Measurements from ENCODE around the gene AOAH.

AOAH gene

DNA sequence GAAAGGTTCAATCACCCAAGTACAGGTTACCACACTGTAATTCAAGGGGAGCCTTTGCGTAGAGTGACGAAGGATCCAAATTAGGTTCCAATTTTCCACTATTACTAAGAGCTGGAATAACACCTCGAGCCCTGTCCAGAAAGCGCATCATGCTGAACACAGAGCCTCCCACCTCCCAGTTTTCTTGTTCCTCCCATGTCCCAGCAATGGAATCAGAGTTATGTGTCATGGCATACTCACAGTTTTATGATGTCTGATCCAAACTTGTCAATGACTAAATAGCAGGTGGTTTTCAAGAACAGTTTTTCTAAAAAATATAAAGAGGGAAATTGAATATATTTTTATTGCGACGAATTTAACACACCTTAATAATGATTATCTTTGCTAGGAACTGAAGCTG, 50.6 kb downstream of the AOAH start:
- no peak for TF ChIP-seq JUND (IDR thresholded peaks at IDR 0.05; ENCODE audit: low read depth)
- no peak for DNase-seq (ENCODE audit: low read depth in 1 of 2, low spot score in 1 of 2)
- in situ Hi-C loops (cut with HindIII; ENCODE audit: low pct_unique_long_range_greater_than_20kb, low sequenced_read_pairs), result no loop called here

DNA sequence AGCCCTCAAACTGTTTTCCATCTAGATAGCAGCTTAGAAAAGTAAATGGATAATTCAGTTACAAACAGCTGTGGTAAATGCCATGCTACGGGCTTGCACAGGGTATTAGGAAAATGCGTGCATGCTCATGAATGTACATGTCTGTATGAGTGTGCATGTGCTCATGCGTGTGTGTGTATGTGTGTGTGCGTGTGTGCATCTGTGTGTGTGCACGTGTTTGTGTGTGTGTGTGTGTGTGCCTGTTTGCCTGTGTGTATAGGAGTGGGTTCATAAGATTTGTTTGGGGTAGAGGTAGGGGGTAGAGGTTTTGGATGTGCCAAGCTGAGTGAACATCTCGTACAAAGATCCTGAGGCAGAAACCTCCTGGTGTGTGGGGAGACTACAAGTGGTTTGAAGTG, 52.9 kb downstream of the AOAH start:
- DNase-seq (ENCODE audit: low read depth in 1 of 2, low spot score in 1 of 2), result no peak
- no peak for TF ChIP-seq JUND (IDR thresholded peaks at IDR 0.05; ENCODE audit: low read depth)
- in situ Hi-C loops (cut with HindIII; ENCODE audit: low pct_unique_long_range_greater_than_20kb, low sequenced_read_pairs), result no loop called here

DNA sequence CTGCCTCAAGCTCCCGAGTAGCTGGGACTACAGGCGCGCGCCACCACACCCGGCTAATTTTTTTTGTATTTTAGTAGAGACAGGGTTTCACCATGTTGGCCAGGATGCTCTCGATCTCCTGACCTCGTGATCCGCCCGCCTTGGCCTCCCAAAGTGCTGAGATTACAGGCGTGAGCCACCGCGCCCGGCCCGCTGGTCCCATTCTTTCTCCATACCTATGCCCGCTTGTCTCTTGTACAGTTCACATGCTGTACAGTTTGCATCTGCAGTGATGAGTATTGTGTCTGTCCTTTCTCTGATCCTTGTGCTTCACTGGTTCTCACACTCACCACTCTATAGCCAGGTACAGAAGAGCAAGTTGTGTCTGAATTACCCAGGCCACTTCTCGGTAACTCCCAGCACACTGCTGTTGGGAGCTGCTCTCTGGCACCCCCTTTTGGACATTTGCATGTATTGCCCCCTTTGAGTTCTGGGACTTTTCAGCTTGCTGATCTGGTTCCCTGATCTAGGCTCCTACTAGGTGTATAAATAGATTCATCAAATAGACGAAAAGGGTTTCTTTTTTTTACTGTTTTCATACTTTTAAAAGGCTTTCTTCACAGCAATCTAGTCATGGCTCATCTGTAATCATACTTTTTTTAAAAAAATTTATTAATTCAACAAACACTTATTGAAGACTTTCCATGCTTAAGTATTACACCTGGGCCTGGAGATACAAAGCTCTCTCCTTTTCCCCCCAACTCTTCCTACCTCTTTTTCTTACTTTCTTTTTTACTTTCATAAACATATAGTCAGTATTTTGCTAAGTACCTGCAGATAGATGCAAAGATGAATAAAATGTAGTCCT, 53.5 kb downstream of the AOAH start:
- DNase-seq (ENCODE audit: low read depth in 1 of 2, low spot score in 1 of 2), result peak; percentile 37 to 86
- in situ Hi-C loops (cut with HindIII; ENCODE audit: low pct_unique_long_range_greater_than_20kb, low sequenced_read_pairs), result no loop called here
- no peak for TF ChIP-seq JUND (IDR thresholded peaks at IDR 0.05; ENCODE audit: low read depth)

DNA sequence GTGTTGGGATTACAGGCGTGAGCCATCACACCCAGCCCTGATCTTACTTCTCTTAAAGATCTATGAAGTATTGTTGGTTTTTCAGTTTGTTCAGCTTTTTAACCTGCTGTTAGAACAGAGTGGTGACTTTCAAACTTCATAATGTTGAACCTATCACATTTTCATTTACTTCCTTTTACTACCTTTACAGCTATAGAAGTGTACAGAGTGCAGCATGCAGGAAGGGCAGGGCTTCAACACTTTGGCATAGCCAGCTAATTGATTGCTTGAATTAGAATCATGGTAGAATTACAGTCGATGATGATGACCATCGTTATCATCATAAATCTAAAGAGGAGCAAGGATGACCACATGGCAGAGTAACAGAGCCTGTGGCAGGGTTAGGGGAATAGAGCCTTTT, 55.5 kb downstream of the AOAH start:
- in situ Hi-C loops (cut with HindIII; ENCODE audit: low pct_unique_long_range_greater_than_20kb, low sequenced_read_pairs), result no loop called here
- TF ChIP-seq JUND (IDR thresholded peaks at IDR 0.05; ENCODE audit: low read depth), result no peak

DNA sequence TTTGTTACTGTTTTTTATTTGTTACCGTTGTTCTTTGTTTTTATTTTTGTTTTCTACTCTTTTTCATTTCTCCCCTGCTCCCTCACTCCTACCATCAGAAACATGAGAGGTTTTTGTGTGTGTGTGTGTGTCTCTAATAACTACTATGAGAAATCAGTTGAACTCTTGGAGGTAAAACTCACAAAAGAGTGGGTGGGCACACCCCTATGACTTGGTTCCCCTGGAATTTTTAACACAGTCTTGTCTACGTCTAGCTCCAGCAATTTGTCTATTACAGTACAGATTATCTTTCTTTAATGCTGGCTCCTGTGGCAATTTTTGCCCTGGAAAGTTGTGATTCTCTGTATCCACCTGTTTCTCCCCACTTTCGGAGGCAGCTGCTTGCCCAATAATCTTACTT, 56.2 kb downstream of the AOAH start:
- no peak for DNase-seq (ENCODE audit: low read depth in 1 of 2, low spot score in 1 of 2)
- no peak for TF ChIP-seq JUND (IDR thresholded peaks at IDR 0.05; ENCODE audit: low read depth)
- in situ Hi-C loops (cut with HindIII; ENCODE audit: low pct_unique_long_range_greater_than_20kb, low sequenced_read_pairs), result no loop called here

More for the DNA sequence above, 55.5 kb downstream of the AOAH start:
- DNase-seq (ENCODE audit: low read depth in 1 of 2, low spot score in 1 of 2), result no peak

DNA sequence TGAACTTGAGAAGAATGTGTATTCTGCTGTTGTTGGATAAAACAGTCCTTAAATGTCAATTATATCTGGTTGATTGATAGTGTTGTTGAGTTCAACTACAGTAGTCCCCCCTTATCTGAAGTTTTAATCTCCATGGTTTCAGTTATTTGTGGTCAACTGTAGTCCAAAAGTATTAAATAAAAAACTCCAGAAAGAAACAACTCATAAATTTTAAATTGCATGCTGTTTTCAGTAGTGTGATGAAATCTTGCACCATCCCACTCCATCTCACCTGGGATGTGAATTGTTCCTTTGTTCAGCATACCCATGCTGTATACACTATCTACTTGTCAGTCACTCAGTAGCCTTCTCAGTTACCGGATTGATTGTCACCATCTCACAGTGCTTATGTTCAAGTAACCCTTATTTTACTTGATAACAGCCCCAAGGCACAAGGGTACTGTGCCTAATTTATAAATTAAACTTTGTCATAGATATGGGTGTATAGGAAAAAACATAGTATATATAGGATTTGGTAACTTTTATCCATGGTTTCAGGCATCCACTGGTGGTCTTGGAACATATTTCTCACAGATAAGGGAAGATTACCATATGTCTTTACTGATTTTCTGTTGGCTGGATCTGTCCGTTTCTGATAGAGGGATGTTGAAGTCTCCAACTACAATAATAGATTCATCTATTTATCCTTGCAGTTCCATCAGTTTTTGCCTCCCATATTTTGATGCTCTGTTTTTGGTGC, 57.1 kb downstream of the AOAH start:
- in situ Hi-C loops (cut with HindIII; ENCODE audit: low pct_unique_long_range_greater_than_20kb, low sequenced_read_pairs), result no loop called here
- no peak for TF ChIP-seq JUND (IDR thresholded peaks at IDR 0.05; ENCODE audit: low read depth)
- no peak for DNase-seq (ENCODE audit: low read depth in 1 of 2, low spot score in 1 of 2)

DNA sequence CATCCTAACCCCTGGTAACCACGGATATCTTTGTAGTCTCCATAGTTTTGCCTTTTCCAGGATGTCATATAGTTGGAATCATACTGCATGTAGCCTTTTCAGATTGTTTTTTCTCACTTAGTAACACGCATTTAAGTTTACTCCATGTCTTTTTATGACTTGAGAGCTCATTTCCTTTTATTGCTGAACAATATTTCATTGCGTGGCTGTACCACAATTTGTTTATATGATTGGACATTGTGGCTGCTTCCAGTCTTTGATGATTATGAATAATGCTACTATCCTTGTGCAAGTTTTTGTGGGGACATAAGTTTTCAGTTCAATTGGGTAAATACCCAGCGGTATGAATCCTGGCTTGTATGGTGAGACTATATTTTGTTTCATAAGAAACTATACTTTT, 60.8 kb downstream of the AOAH start:
- no peak for DNase-seq (ENCODE audit: low read depth in 1 of 2, low spot score in 1 of 2)
- TF ChIP-seq JUND (IDR thresholded peaks at IDR 0.05; ENCODE audit: low read depth), result no peak
- in situ Hi-C loops (cut with HindIII; ENCODE audit: low pct_unique_long_range_greater_than_20kb, low sequenced_read_pairs), result no loop called here

DNA sequence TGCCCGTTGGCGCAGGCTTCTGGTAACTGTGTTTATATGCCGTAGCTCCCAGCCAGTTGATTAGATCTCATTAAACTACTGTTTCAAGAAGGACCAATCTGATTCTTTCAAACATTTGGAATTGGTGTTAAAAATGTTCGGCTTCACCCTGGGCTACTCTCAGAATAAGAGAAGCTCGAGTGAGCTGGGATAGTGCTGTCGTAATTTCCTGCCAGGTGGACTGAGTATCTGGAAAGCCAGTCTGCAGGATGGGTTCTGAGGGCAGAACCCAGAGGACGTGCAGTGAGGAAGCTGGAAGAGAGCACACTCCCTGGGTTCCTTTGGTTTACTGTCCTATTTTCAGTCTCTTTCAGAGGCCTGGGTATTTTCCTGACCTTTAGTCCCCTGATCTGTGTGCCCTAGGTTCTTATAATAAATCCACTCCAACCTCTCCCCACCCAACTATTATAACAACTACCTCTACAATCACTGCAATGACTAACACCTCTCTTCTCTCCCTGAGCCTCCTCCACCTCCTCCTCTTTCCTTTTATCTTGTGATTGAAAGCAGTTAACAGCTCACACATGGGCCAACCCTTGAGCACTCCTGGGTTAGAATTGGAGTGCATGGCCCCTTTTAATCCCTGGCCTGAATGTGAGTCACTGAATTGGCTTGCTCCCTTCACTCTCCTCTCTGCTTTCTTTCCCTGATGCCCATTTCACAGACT, 63.0 kb downstream of the AOAH start:
- TF ChIP-seq JUND (IDR thresholded peaks at IDR 0.05; ENCODE audit: low read depth), result no peak
- in situ Hi-C loops (cut with HindIII; ENCODE audit: low pct_unique_long_range_greater_than_20kb, low sequenced_read_pairs), result no loop called here
- DNase-seq (ENCODE audit: low read depth in 1 of 2, low spot score in 1 of 2), result no peak

DNA sequence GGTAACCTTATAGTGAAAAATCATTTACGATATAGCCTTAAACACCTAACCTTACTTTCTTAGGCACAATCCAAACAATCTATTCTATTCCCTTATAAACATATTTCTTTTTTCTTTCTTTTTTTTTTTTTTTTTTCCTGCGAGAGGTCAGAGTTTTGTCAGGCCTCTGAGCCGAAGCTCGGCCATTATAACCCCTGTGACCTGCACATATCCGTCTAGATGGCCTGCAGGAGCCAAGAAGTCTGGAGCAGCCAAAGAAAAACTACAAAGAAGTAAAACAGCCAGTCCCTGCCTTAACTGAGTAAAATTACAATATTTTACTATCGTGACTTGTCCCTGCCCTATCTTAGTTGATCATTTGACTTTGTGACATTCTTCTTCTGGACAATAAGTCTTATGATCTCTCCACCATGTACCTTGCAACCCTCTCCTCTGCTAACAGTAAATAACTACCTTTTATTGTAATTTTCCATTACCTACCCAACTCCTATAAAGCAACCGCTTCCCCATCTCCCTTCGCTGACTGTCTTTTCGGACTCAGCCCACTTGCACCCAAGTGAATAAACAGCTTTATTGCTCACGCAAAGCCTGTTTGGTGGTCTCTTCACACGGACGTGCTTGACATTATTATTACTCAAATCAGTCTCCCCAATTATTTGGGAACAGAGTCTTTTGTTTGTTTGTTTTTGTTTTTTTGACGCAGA, 64.5 kb downstream of the AOAH start:
- no peak for TF ChIP-seq JUND (IDR thresholded peaks at IDR 0.05; ENCODE audit: low read depth)
- in situ Hi-C loops (cut with HindIII; ENCODE audit: low pct_unique_long_range_greater_than_20kb, low sequenced_read_pairs), result no loop called here
- no peak for DNase-seq (ENCODE audit: low read depth in 1 of 2, low spot score in 1 of 2)

DNA sequence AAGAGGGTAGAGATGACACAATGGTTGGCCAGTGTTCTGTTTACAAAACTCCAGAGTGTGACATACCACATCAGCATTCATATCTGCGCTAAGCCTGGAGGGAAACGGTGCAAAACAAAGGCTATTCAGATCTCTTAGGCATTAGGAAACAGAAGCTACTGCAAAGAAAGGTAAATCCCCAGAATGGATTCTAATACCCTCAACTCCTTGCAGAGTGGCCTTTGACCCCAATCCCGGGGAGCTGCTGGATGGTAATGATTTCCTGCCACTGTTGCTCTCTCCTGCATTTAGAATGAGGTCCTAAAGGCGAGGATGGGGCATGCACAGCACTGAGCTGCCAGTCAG, 65.2 kb downstream of the AOAH start:
- in situ Hi-C loops (cut with HindIII; ENCODE audit: low pct_unique_long_range_greater_than_20kb, low sequenced_read_pairs), result no loop called here
- TF ChIP-seq JUND (IDR thresholded peaks at IDR 0.05; ENCODE audit: low read depth), result no peak
- no peak for DNase-seq (ENCODE audit: low read depth in 1 of 2, low spot score in 1 of 2)

DNA sequence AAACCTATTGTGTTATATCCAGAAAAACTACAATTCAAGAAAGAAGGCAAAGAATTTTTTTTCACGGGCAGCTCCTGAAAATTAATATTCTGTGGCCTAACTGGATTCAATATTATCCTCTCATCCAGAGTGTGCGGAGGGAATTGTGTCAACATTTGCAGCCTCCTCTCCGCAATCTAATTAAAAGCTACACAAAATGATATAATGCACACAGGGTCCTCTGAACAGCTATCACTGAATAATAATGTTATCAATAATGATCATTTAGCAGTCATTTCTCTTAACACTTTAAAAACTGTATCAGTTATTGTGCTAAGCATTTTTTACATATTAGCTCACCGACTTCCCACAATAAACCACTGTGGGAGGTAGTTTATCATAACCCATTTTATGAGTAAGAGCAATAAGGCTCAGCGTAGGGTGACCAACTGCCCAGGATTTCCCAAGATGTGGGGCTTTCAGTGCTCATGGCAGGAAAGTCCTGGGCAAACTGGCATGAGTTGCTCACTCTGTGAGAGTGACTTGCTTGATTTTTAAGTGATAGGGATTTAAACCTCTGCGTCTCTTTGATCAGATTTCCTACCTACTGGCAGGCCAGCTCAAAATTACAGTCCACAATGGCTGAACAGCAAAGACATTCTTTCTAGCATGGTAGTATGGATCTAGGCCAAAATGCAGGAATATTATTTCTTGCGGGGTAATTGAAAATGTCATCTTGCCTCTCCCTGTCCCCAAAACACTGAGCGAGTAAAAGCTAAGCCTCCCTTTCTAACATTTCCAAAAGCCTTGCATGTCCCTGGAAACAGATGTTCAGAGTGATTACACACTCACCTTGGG, 65.7 kb downstream of the AOAH start:
- in situ Hi-C loops (cut with HindIII; ENCODE audit: low pct_unique_long_range_greater_than_20kb, low sequenced_read_pairs), result no loop called here
- no peak for TF ChIP-seq JUND (IDR thresholded peaks at IDR 0.05; ENCODE audit: low read depth)
- DNase-seq (ENCODE audit: low read depth in 1 of 2, low spot score in 1 of 2), result no peak
